Endothelial cell of umbilical vein (primary cell): Measurements from ENCODE around the gene SLAMF8.

Experiments
- EZH2 ChIP-seq: IDR thresholded peaks from 2 replicates; pipeline ENCODE4 v1.6.1; 2012; ENCODE audit warnings: borderline replicate concordance, low read depth, mild to moderate bottlenecking, moderate library complexity, low read length, inconsistent platforms; ENCODE audit not compliant: severe bottlenecking
- FOS ChIP-seq: IDR thresholded peaks from 2 replicates; pipeline ENCODE4 v1.6.1; 2011; ENCODE audit warnings: mild to moderate bottlenecking, low read length, moderate library complexity, borderline replicate concordance; ENCODE audit not compliant: insufficient read depth
- GATA2 ChIP-seq: IDR thresholded peaks from 2 replicates; pipeline ENCODE4 v1.7.0; 2011; ENCODE audit warnings: low read depth, mild to moderate bottlenecking, moderate library complexity, mixed read lengths, low read length; ENCODE audit not compliant: insufficient read length, insufficient read depth
- MYC ChIP-seq: IDR thresholded peaks from one replicate; pipeline ENCODE4 v1.6.1; 2011; ENCODE audit warnings: mild to moderate bottlenecking, low read depth, low read length
- POLR2A ChIP-seq: IDR thresholded peaks from 2 replicates; pipeline ENCODE4 v1.6.1; 2012; ENCODE audit warnings: low read depth, mild to moderate bottlenecking, control low read depth, low read length
- TF ChIP-seq, protein P1 (sequence below), 2 donors: IDR thresholded peaks; 1 replicate in 1 of 2; 2 replicates in 1 of 2; pipeline ENCODE4 v1.5.1; 2011; ENCODE audit warnings: low read length in 2 of 2, mild to moderate bottlenecking in 2 of 2, moderate library complexity in 2 of 2, control low read depth in 1 of 2, inconsistent platforms in 1 of 2, low read depth in 1 of 2; ENCODE audit not compliant: insufficient read depth in 1 of 2; ENCODE audit errors: extremely low read depth in 1 of 2
- TF ChIP-seq, protein P2 (sequence below): IDR thresholded peaks from 2 replicates; pipeline ENCODE4 v1.6.1; 2011; ENCODE audit not compliant: insufficient read depth, insufficient read length

DNA sequence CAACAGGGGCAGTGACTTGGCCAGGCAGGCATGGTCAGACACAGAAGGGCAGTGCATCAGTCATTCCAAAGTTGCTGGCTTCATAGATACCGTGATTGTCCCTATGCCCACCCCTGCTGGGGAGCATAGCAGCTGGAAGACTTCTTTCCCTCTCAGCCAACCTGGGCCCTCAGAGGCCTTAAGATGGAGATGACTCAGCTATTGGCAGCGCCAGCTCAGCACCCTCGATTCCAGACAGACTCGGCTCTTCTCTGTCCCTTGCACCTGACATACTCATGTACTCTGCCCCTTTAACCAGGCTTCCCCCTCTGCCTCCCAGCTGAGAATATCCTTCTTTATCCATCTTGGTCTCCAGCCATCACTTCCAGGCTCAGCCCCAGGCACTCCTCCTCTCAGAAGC lies 16.8 kb downstream of the SLAMF8 start:
- TF ChIP-seq, protein P1, sequence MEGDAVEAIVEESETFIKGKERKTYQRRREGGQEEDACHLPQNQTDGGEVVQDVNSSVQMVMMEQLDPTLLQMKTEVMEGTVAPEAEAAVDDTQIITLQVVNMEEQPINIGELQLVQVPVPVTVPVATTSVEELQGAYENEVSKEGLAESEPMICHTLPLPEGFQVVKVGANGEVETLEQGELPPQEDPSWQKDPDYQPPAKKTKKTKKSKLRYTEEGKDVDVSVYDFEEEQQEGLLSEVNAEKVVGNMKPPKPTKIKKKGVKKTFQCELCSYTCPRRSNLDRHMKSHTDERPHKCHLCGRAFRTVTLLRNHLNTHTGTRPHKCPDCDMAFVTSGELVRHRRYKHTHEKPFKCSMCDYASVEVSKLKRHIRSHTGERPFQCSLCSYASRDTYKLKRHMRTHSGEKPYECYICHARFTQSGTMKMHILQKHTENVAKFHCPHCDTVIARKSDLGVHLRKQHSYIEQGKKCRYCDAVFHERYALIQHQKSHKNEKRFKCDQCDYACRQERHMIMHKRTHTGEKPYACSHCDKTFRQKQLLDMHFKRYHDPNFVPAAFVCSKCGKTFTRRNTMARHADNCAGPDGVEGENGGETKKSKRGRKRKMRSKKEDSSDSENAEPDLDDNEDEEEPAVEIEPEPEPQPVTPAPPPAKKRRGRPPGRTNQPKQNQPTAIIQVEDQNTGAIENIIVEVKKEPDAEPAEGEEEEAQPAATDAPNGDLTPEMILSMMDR (IDR thresholded peaks at IDR 0.05; ENCODE audit: extremely low read depth in 1 of 2, insufficient read depth in 1 of 2, low read depth in 1 of 2, low read length in 2 of 2): no peak
- TF ChIP-seq EZH2 (no peak), GATA2 (no peak), POLR2A (no peak), MYC (no peak), FOS (no peak)
- TF ChIP-seq, protein P2, sequence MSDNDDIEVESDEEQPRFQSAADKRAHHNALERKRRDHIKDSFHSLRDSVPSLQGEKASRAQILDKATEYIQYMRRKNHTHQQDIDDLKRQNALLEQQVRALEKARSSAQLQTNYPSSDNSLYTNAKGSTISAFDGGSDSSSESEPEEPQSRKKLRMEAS: no peak
